GM12873 (cell line): Measurements from ENCODE around the gene ABCA12.

Experiments used
- TF ChIP-seq, protein P1 (sequence below): IDR thresholded peaks from 2 replicates; pipeline ENCODE4 v1.5.1; 2012; ENCODE audit warnings: low read depth, mild to moderate bottlenecking, moderate library complexity, low read length, control low read depth; ENCODE audit not compliant: insufficient read depth; ENCODE audit errors: missing control alignments

Gene ABCA12

DNA sequence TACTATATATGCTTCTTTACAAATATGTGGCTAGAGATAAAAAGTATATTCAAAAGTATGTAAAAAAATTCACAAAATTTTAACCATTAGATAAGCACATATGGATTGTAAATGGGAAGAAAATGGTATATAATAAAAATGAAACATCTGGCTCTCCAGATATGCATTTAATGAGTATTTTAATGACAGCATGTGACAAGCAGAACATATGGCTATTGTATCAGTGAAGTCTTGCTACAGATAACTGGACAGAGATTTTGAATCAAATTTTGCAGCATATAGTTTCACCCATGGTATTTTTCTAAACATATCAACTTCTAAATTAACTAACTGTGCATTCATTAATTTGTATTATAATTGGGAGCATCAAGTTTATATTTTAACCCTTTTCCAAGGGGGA, 5.0 kb upstream of the ABCA12 start:
- TF ChIP-seq, protein P1, sequence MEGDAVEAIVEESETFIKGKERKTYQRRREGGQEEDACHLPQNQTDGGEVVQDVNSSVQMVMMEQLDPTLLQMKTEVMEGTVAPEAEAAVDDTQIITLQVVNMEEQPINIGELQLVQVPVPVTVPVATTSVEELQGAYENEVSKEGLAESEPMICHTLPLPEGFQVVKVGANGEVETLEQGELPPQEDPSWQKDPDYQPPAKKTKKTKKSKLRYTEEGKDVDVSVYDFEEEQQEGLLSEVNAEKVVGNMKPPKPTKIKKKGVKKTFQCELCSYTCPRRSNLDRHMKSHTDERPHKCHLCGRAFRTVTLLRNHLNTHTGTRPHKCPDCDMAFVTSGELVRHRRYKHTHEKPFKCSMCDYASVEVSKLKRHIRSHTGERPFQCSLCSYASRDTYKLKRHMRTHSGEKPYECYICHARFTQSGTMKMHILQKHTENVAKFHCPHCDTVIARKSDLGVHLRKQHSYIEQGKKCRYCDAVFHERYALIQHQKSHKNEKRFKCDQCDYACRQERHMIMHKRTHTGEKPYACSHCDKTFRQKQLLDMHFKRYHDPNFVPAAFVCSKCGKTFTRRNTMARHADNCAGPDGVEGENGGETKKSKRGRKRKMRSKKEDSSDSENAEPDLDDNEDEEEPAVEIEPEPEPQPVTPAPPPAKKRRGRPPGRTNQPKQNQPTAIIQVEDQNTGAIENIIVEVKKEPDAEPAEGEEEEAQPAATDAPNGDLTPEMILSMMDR = no peak

DNA sequence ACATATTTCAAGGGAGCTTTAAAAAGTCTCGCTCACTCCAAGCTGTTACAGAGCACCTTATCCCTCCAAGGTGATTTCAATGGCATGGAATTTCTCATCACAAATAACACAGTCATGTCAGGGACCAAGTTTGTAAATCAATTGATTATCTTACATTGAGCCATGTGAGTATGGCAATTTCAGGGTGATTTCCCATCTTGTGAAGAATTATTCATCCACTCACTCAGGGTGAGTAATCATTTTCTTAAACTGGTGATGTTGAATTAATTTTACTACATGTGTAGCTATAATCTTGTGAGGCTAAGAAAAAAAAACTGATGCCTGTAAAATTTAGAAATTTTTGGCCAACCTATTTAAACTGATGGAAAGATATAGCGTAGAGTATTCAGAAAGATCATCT, 3.3 kb upstream of the ABCA12 start:
- TF ChIP-seq, protein P1 = no peak

DNA sequence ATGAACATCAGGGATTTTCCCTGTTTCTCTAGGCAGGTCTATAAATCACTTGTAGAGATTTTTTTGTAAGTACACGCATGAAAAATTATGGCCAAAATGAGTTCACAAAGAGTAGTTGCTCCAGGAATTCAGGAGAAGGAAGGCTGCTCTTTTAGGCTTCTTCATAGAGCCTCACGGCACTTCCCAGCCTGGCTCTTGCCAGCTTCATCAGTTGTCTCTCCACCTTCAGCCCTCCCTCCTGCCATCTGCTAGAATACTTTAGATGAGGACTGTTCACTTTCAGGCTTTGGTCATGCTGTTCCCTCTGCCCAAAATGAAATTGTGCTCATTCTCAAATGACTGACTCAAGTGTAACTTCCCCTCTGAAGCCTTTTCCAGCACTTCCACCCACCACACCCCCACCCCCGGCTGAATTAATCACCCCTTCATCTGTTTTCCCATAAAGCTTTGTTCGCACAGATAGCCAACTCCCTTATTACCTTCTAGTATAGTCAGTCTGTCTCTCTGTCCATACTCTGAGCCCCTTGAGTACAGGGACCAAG, 1.8 kb upstream of the ABCA12 start:
- TF ChIP-seq, protein P1 = no peak

DNA sequence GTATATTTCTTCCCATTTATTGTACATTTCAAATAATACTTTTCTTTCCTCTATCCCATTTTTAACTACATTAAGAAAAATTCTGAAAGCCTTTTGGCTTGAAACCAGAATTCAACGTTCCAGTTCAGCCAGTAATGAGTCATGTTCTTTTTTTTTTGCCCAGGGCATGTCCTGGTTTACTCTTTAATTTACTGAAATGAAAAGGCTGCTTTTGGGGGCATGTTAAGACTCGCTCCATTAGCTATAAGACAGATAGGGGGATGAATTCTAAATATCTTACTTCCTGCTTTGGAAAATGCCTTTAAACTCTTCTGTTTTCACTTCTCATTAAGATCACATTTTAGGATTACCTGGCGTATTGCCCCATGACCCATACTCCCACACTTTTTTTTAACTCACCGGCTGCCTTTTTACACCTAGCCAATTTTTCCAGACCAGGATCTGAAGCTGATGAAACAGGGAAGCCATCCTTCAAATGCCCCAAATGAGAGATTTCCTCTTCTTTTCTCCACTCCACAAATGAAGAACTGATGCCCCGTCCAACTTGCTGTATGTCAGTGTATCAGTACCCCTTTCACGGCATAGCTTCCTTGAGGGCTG, 585 bp downstream of the ABCA12 start:
- TF ChIP-seq, protein P1 = no peak

DNA sequence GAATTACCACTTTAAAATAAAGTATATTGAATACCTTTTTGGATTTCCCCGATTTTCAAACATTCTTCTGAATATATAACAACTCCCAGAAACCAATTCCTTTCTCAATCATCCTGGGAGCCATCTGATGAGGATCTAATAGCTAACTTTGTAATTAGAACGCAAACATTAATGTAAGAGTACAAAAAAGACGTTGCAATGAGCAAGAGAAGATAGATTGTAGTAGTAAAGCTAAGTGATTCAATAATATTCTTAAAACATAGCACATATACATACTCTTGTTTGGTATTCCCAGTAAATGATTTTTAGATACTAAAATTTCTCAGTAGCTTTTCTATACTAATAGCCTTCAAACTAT, 1.1 kb downstream of the ABCA12 start:
- TF ChIP-seq, protein P1 = no peak

DNA sequence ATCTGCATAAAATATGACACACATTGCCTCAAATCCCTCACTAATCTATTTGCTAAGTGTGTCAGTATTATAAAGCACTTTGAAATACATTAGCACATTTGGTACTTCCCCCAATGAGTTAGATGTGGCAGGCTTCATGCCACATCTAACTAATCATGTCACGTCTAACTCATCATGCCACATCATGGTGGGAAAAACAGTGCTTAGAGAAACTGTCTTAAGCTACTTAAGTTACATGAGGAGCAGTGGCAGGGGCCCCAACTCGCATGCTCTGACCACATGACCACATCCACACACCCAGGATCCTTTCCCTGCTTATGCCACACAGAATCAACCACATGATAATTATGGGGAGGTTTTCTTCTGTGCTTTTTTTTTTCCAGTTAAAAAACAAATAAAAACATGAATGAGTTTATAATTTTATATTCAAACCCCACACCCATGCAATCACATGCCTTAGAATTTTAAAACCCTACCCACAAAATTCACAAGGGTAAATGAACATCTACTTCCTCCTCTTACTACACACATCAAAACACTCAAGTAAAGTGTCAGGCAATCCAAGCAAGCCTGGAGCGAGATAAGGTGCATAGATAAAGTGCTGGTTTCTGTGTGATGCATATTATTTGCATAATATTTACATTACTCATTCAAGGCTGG, 1.6 kb downstream of the ABCA12 start:
- TF ChIP-seq, protein P1 = no peak

DNA sequence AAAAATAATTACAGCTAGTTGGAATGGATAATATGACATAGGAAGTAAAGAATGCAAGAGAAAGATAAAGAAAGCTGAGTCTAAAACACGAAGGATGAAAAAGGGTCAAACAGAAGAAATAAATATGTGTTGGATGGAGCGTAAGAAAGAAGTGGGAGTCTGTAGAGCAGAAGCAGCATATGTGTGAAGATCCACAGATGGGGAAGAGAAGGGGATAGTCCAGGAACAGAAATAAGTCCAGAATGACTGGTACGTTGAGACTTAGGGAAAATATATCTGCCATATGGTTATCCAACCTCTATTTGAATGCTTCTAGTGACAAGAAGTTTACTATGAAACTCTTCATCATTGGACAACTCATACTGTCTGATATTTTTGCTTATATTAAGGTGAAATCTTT, 18.0 kb downstream of the ABCA12 start:
- TF ChIP-seq, protein P1 = no peak
